Upper lobe of right lung (tissue), 1 donor: ENCODE data around the gene PPP4C. TPM values are rescaled to one million over a fixed set of nuclear protein-coding genes. Genes with fewer than 3 reads are reported as not detected.

Experiments
- ATAC-seq: fragments of 200-7000 bp; cut with Tn5 transposase; one replicate; pipeline ENCODE4 v1.9.1; 2020; ENCODE audit warnings: mild to moderate bottlenecking, moderate library complexity
- DNase-seq: peaks from one replicate; pipeline ENCODE4 v3.0.0-alpha.2; 2020
- H3K27ac ChIP-seq: fragments of 200-600 bp; one replicate; pipeline ENCODE4 v1.8.0; 2022
- H3K27me3 ChIP-seq: fragments of 200-600 bp; one replicate; pipeline ENCODE4 v1.8.0; 2022; ENCODE audit warnings: mild to moderate bottlenecking
- H3K36me3 ChIP-seq: fragments of 200-600 bp; one replicate; pipeline ENCODE4 v1.8.0; 2022
- H3K4me1 ChIP-seq: fragments of 200-600 bp; one replicate; pipeline ENCODE4 v1.8.0; 2022
- H3K4me3 ChIP-seq: fragments of 200-600 bp; one replicate; pipeline ENCODE4 v1.8.0; 2022; ENCODE audit warnings: mild to moderate bottlenecking
- H3K9me3 ChIP-seq: fragments of 200-600 bp; one replicate; pipeline ENCODE4 v1.8.0; 2022
- CTCF ChIP-seq: fragments of 200-600 bp; IDR thresholded peaks from one replicate; pipeline ENCODE4 v1.8.0; 2022; ENCODE audit warnings: antibody characterized with exemption
- intact Hi-C: fragments of 100-400 bp; cut with DNase I; formaldehyde crosslinking; loops from one replicate; pipeline ENCODE4 v1.11.0; 2022
- total RNA-seq: library from RNA; stranded (reverse); fragmentation: NEBNext Ultra II Directional; extraction: Animal tissue kit (Norgen Biotek cat#: 25700); gene quantifications from one replicate; pipeline ENCODE4 v1.2.1, GENCODE V29; 2021
- donor health status: DM: no; HTN: yes; CAD: no; lungs with severe emphysema.

Gene PPP4C
- total RNA-seq, 1 donor from 2014 or later: 74.2 TPM

- H3K4me3 ChIP-seq: peak overlapping the region; percentile 87
- peak overlapping the region; percentile 99 for H3K27ac ChIP-seq
- H3K4me1 ChIP-seq: peaks cover 41% of the 10 kb centered on the region
- H3K27me3 ChIP-seq: no peaks in the 10 kb centered on the region
- TF ChIP-seq CTCF: no peak
- H3K36me3 ChIP-seq: peaks cover 52% of the 10 kb centered on the region
- ATAC-seq (peak; percentile 1), DNase-seq (no peak)
- no peaks in the 10 kb centered on the region for H3K9me3 ChIP-seq
- intact Hi-C loops: no loop called here
Measured at GRCh38 chr16:30066761-30067583, 8.8 kb upstream of the PPP4C start.

DNA sequence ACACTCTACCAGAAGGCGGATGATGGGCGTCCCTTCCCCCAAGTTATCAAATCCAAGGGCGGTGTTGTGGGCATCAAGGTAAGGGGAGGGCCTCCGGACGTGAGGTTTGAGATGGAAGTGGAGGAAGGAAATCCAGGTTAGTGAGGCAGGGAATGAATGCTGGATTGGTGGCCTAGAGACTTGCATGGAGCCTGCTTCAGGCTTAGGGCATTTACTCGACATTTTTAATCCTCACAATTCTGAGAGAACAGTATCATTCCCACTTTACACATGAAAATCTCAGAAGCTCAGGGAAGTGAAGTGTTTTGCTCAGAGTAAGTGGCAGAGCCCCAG is 8.2 kb upstream of the PPP4C start:
- Histone ChIP-seq H3K4me3 (peak overlapping the region; percentile 87), H3K9me3 (no peaks in the 10 kb centered on the region), H3K27ac (no peak overlapping the region), H3K36me3 (peaks cover 58% of the 10 kb centered on the region), H3K27me3 (no peaks in the 10 kb centered on the region), H3K4me1 (peaks cover 41% of the 10 kb centered on the region)
- DNase-seq: no peak
- TF ChIP-seq CTCF: no peak
- intact Hi-C loops: no loop called here
- ATAC-seq: no peak

DNA sequence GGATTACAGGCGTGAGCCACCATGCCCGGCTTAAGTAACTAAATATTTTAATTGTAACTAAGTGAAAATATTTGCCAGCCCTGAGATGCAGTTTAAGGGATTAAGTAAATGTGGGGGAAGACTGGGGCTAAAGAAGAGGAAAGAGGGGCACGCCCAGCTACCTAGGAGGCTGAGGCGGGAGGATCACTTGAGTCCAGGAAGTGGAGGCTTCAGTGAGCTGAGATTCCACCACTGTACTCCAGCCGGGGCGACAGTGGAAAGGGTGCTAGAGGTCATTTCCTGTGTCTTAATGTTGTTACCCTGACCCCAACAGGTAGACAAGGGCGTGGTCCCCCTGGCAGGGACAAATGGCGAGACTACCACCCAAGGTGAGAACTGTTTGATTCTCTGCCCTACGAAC is 7.5 kb upstream of the PPP4C start:
- DNase-seq (no peak), ATAC-seq (no peak)
- no peaks in the 10 kb centered on the region for H3K27me3 ChIP-seq
- H3K27ac ChIP-seq: peak overlapping the region; percentile 11
- H3K36me3 ChIP-seq: peaks cover 64% of the 10 kb centered on the region
- no peak overlapping the region for H3K4me3 ChIP-seq
- H3K9me3 ChIP-seq: no peaks in the 10 kb centered on the region
- no peak for TF ChIP-seq CTCF
- intact Hi-C loops: no loop called here
- peaks cover 38% of the 10 kb centered on the region for H3K4me1 ChIP-seq

DNA sequence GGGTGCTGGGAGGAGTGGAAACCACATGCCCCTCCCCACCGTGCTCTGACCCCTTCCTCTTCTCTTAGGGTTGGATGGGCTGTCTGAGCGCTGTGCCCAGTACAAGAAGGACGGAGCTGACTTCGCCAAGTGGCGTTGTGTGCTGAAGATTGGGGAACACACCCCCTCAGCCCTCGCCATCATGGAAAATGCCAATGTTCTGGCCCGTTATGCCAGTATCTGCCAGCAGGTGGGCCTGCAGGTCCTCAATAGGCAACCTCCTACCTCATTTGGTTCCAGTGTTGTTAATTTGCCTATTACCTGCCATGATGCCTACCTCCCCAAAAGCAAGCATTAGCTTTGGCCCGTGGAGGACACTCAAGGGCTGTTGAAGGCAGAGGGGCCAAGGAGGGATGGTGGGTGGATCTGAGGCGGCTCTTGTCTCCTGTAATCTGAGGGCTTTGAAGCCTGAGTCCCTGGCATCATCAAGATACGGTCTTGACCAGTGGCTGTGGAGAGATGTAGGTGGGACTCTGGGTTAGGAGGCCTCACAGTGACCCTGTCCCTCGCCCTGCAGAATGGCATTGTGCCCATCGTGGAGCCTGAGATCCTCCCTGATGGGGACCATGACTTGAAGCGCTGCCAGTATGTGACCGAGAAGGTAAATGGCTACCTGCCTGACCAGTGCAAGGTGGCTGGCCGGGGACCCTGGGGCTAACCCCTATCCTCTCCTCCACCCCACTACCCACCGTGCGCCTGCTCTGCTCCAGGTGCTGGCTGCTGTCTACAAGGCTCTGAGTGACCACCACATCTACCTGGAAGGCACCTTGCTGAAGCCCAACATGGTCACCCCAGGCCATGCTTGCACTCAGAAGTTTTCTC is 6.8 kb upstream of the PPP4C start:
- H3K4me1 ChIP-seq: peaks cover 31% of the 10 kb centered on the region
- H3K27ac ChIP-seq: peak overlapping the region; percentile 11
- no peak overlapping the region for H3K4me3 ChIP-seq
- TF ChIP-seq CTCF: peak; percentile 38
- no peak for ATAC-seq
- peaks cover 64% of the 10 kb centered on the region for H3K36me3 ChIP-seq
- no peak for DNase-seq
- no peaks in the 10 kb centered on the region for H3K27me3 ChIP-seq
- intact Hi-C loops: no loop called here
- H3K9me3 ChIP-seq: no peaks in the 10 kb centered on the region

DNA sequence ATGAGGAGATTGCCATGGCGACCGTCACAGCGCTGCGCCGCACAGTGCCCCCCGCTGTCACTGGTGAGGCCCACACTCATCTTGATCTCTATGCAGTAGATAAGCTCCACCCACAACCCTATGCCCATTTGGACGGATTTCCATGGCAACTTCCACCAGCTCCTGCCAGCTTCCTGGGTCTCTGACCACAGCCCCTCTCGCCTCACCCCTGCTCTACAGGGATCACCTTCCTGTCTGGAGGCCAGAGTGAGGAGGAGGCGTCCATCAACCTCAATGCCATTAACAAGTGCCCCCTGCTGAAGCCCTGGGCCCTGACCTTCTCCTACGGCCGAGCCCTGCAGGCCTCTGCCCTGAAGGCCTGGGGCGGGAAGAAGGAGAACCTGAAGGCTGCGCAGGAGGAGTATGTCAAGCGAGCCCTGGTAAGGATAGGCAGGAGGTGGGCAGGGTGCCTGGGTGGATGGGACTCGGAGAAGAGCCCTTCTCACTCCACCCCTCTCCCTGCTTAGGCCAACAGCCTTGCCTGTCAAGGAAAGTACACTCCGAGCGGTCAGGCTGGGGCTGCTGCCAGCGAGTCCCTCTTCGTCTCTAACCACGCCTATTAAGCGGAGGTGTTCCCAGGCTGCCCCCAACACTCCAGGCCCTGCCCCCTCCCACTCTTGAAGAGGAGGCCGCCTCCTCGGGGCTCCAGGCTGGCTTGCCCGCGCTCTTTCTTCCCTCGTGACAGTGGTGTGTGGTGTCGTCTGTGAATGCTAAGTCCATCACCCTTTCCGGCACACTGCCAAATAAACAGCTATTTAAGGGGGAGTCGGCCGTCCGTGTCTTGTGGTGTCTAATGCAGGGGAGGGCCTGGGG is 6.0 kb upstream of the PPP4C start:
- peaks cover 32% of the 10 kb centered on the region for H3K4me1 ChIP-seq
- H3K36me3 ChIP-seq: peaks cover 64% of the 10 kb centered on the region
- H3K9me3 ChIP-seq: no peaks in the 10 kb centered on the region
- no peak for TF ChIP-seq CTCF
- H3K27ac ChIP-seq: no peak overlapping the region
- ATAC-seq (no peak), DNase-seq (no peak)
- H3K4me3 ChIP-seq: no peak overlapping the region
- intact Hi-C loops: no loop called here
- H3K27me3 ChIP-seq: no peaks in the 10 kb centered on the region
